ENCODE measurements around the gene SOS1.

DNA sequence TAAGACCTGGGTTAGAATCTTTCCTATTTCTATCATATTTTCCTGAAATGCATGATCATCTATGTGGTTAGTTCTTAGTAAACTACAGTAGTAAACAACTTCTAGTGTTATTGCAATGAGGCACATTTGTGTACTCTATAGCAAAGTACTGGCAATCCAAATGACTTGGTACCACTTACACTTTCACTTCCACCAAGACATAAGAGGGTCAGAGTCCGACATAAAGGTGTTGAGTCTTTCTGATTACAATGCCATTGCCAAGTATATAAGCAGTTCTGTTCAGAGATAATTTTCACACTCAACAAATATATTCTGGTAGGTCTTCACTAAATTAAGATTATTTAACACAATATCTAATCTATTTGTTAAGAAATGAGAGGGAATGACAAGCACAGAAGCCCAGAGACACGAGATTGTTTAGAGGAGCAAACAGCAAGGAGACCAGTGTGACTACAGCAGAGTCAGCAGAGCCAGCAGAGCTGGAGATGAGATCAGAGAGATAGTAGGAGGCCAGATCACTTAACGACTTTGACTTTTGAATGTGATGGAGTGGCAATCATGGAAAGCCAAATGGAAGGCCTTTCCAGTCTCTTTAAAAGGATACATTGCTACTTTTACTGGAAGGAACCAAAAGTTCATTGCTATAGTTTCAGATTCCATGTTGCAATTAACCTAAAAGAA, 27.5 kb downstream of the SOS1 start:
- TF ChIP-seq CTCF (IDR thresholded peaks at IDR 0.05): no peak
- TF ChIP-seq POLR2A (IDR thresholded peaks at IDR 0.05): no peak

Data from prostate gland (tissue), 2 donors.